Neural cell (in vitro differentiated cells): Measurements from ENCODE around the gene PBX2. TPM values are rescaled to one million over a fixed set of nuclear protein-coding genes. Genes with fewer than 3 reads are reported as not detected.

Experiments used
- H2AFZ ChIP-seq: fragments of 200-600, 300-800 bp; sonication (generic), shearing (Covaris generic); 2 replicates; pipeline ENCODE4 v1.6.0; 2014; ENCODE audit warnings: low read depth, mild to moderate bottlenecking, antibody characterized with exemption, low read length, moderate library complexity
- H3F3A ChIP-seq: fragments of 200-600 bp; shearing (Covaris generic); 2 replicates; pipeline ENCODE4 v1.6.1; 2016; ENCODE audit warnings: mild to moderate bottlenecking, moderate library complexity, mixed read lengths, antibody characterized with exemption, low read length; ENCODE audit not compliant: insufficient read depth, poor library complexity, severe bottlenecking
- H3K27ac ChIP-seq: fragments of 200-600, 300-800 bp; sonication (generic), shearing (Covaris generic); 2 replicates; pipeline ENCODE4 v1.5.1; 2014; ENCODE audit warnings: mild to moderate bottlenecking, low read length, moderate library complexity
- H3K27me3 ChIP-seq: fragments of 300-800, 200-600 bp; sonication (generic), shearing (Covaris generic); 2 replicates; pipeline ENCODE4 v1.6.0; 2014; ENCODE audit warnings: mild to moderate bottlenecking, low read depth, low read length, moderate library complexity; ENCODE audit not compliant: insufficient read depth
- H3K36me3 ChIP-seq: fragments of 300-800, 200-600 bp; sonication (generic), shearing (Covaris generic); 2 replicates; pipeline ENCODE4 v1.5.1; 2014; ENCODE audit warnings: mild to moderate bottlenecking, antibody characterized with exemption, low read length, moderate library complexity; ENCODE audit not compliant: insufficient read depth
- H3K4me2 ChIP-seq: fragments of 300-800, 200-600 bp; sonication (generic), shearing (Covaris generic); 2 replicates; pipeline ENCODE4 v1.6.0; 2014; ENCODE audit warnings: mild to moderate bottlenecking, low read length
- H3K4me3 ChIP-seq: fragments of 300-800, 200-600 bp; sonication (generic), shearing (Covaris generic); 2 replicates; pipeline ENCODE4 v1.5.1; 2014; ENCODE audit warnings: mild to moderate bottlenecking, low read length, moderate library complexity
- H3K79me2 ChIP-seq: fragments of 200-600 bp; shearing (Covaris generic); replicated peaks from 2 replicates; pipeline ENCODE4 v1.6.0; 2014; ENCODE audit warnings: mild to moderate bottlenecking, low read length, moderate library complexity; ENCODE audit not compliant: insufficient read depth
- H3K9ac ChIP-seq: fragments of 300-800, 200-600 bp; sonication (generic), shearing (Covaris generic); 2 replicates; pipeline ENCODE4 v1.6.1; 2016; ENCODE audit warnings: mild to moderate bottlenecking, low read length, mixed read lengths
- H3K9me2 ChIP-seq: fragments of 200-600 bp; shearing (Covaris generic); 2 replicates; pipeline ENCODE4 v1.6.1; 2016; ENCODE audit warnings: mild to moderate bottlenecking, low read length, mixed read lengths; ENCODE audit not compliant: insufficient read depth
- H3K9me3 ChIP-seq: fragments of 200-600, 300-800 bp; sonication (generic), shearing (Covaris generic); 2 replicates; pipeline ENCODE4 v1.6.1; 2016; ENCODE audit warnings: mild to moderate bottlenecking, mixed run types, low read length, moderate library complexity, mixed read lengths
- H4K20me1 ChIP-seq: fragments of 200-600 bp; shearing (Covaris generic); 2 replicates; pipeline ENCODE4 v1.6.1; 2016; ENCODE audit warnings: mild to moderate bottlenecking, mixed run types; ENCODE audit not compliant: insufficient read depth
- CTCF ChIP-seq: fragments of 450-650 bp; IDR thresholded peaks from 2 replicates; pipeline ENCODE4 v1.5.1; 2014; ENCODE audit warnings: antibody characterized with exemption, mild to moderate bottlenecking, moderate library complexity; ENCODE audit not compliant: poor library complexity, severe bottlenecking
- EP300 ChIP-seq: fragments of 450-650 bp; conservative IDR thresholded peaks from 2 replicates; pipeline ENCODE4 v1.6.1; 2014; ENCODE audit warnings: antibody characterized with exemption, mild to moderate bottlenecking, moderate library complexity; ENCODE audit not compliant: poor library complexity, severe bottlenecking
- EZH2 ChIP-seq: fragments of 200-600, 300-800 bp; shearing (Covaris generic), sonication (generic); IDR thresholded peaks from 2 replicates; pipeline ENCODE4 v1.6.1; 2014; ENCODE audit warnings: antibody characterized with exemption, low read length, borderline replicate concordance, mild to moderate bottlenecking; ENCODE audit not compliant: insufficient read depth, poor library complexity, severe bottlenecking
- MXI1 ChIP-seq: fragments of 450-650 bp; conservative IDR thresholded peaks from 2 replicates; pipeline ENCODE4 v1.6.1; 2014; ENCODE audit warnings: antibody characterized with exemption, mild to moderate bottlenecking; ENCODE audit not compliant: poor library complexity, severe bottlenecking
- POLR2AphosphoS5 ChIP-seq: IDR thresholded peaks from 2 replicates; pipeline ENCODE4 v1.6.1; 2012
- RAD21 ChIP-seq: fragments of 450-650 bp; conservative IDR thresholded peaks from 2 replicates; pipeline ENCODE4 v1.6.1; 2014; ENCODE audit warnings: antibody characterized with exemption, mild to moderate bottlenecking, moderate library complexity
- REST ChIP-seq: IDR thresholded peaks from 2 replicates; pipeline ENCODE4 v1.6.1; 2012; ENCODE audit warnings: borderline replicate concordance
- SMC3 ChIP-seq: fragments of 450-650 bp; conservative IDR thresholded peaks from 2 replicates; pipeline ENCODE4 v1.6.1; 2014; ENCODE audit warnings: antibody characterized with exemption, mild to moderate bottlenecking, moderate library complexity; ENCODE audit not compliant: poor library complexity
- TAF1 ChIP-seq: IDR thresholded peaks from 2 replicates; pipeline ENCODE4 v1.6.1; 2012; ENCODE audit warnings: low read depth
- polyA plus RNA-seq: library from polyadenylated mRNA; depleted of rRNA; stranded (reverse); fragments of >200 nt; gene quantifications from 2 replicates; pipeline ENCODE4 v1.2.3, GENCODE V29; 2014

PBX2 gene
- polyA plus RNA-seq, 1 donor from 2014 or later, result 53.2 TPM

- H3K4me3 ChIP-seq, result no peak overlapping the region
- H3F3A ChIP-seq, result no peaks in the 10 kb centered on the region
- no peaks in the 10 kb centered on the region for H3K36me3 ChIP-seq
- H4K20me1 ChIP-seq, result no peaks in the 10 kb centered on the region
- TF ChIP-seq CTCF (no peak), REST (no peak), TAF1 (no peak), EZH2 (no peak), MXI1 (no peak), EP300 (no peak), POLR2AphosphoS5 (no peak), RAD21 (no peak), SMC3 (no peak)
- no peak overlapping the region for H3K27ac ChIP-seq
- H3K27me3 ChIP-seq, result no peaks in the 10 kb centered on the region
- no peak overlapping the region for H3K9ac ChIP-seq
- H2AFZ ChIP-seq, result no peak overlapping the region
- no peaks in the 10 kb centered on the region for H3K9me3 ChIP-seq
- no peaks in the 10 kb centered on the region for H3K9me2 ChIP-seq
- no peaks in the 10 kb centered on the region for H3K79me2 ChIP-seq
- no peak overlapping the region for H3K4me2 ChIP-seq
These were observed 28.2 kb upstream of the PBX2 start for GRCh38 chr6:32218167-32218566.

- Histone ChIP-seq H3K9me3 (no peaks in the 10 kb centered on the region), H3K4me2 (no peak overlapping the region), H3K4me3 (no peak overlapping the region), H3K36me3 (no peaks in the 10 kb centered on the region), H3K9me2 (no peaks in the 10 kb centered on the region), H3K27me3 (no peaks in the 10 kb centered on the region), H3F3A (no peaks in the 10 kb centered on the region), H3K9ac (no peak overlapping the region), H2AFZ (no peak overlapping the region), H3K79me2 (no peaks in the 10 kb centered on the region), H4K20me1 (no peaks in the 10 kb centered on the region), H3K27ac (no peak overlapping the region)
- TF ChIP-seq POLR2AphosphoS5, result no peak
- TF ChIP-seq CTCF, result no peak
- TF ChIP-seq EP300, result no peak
- TF ChIP-seq TAF1, result no peak
- no peak for TF ChIP-seq RAD21
- TF ChIP-seq REST, result no peak
- no peak for TF ChIP-seq SMC3
- TF ChIP-seq MXI1, result no peak
- no peak for TF ChIP-seq EZH2
These were observed 27.0 kb upstream of the PBX2 start for GRCh38 chr6:32216998-32217397.
